Body of pancreas (tissue), 4 donors: ENCODE results near the gene SPRR2F. TPM values are rescaled to one million over a fixed set of nuclear protein-coding genes. Genes with fewer than 3 reads are reported as not detected.
"Not testable (repeated sequence)": the region's sequence is repeated elsewhere in the genome, so short reads cannot be mapped to it uniquely, and the experiment has no call there.

Experiments used
- ATAC-seq: fragments of 150-250 bp; one replicate; pipeline ENCODE4 v1.9.1; 2016
- DNase-seq, 4 donors: peaks; one replicate each; pipeline ENCODE4 v3.0.0-alpha.2; 2019
- H3K27ac ChIP-seq, 4 donors: fragments of 200-600 bp; sonication (generic); 1 replicate in 3 of 4; 2 replicates in 1 of 4; pipeline versions ENCODE4 v1.5.1 to v1.6.1; 2016 to 2019; ENCODE audit warnings: mild to moderate bottlenecking in 1 of 4, mixed read lengths in 1 of 4, moderate library complexity in 1 of 4
- H3K27me3 ChIP-seq, 2 donors: fragments of 200-600 bp; sonication (generic); one replicate each; pipeline ENCODE4 v1.6.0; 2016; ENCODE audit warnings: mild to moderate bottlenecking in 1 of 2
- H3K36me3 ChIP-seq, 2 donors: fragments of 200-600 bp; sonication (generic); replicated peaks in 1 of 2; 2 replicates each; pipeline ENCODE4 v1.5.1; 2016; ENCODE audit warnings: low read depth in 2 of 2; ENCODE audit not compliant: insufficient read depth in 1 of 2
- H3K4me1 ChIP-seq: fragments of 200-600 bp; sonication (generic); one replicate; pipeline ENCODE4 v1.6.0; 2016
- H3K4me3 ChIP-seq, 2 donors: fragments of 200-600 bp; sonication (generic); 1 replicate in 1 of 2; 2 replicates in 1 of 2; pipeline ENCODE4 v1.5.1; 2016 to 2019
- H3K9me3 ChIP-seq, 3 donors: fragments of 200-600 bp; sonication (generic); 1 replicate in 2 of 3; 2 replicates in 1 of 3; pipeline ENCODE4 v1.5.1; 2016
- POLR2A ChIP-seq, 3 donors: fragments of 450-650 bp; IDR thresholded peaks; one replicate each; pipeline ENCODE4 v1.6.1; 2016; ENCODE audit warnings: antibody characterized with exemption in 3 of 3, mild to moderate bottlenecking in 2 of 3
- WGBS, 2 donors: methylation state at CpG; one replicate each; pipeline ENCODE4 v1.1.5; 2017; 5-methylcytosine and 5-hydroxymethylcytosine counted together
- intact Hi-C: fragments of 100-400 bp; cut with DNase I; formaldehyde crosslinking; loops from one replicate; pipeline ENCODE4 v1.15.1; 2023
- total RNA-seq, 2 donors: library from RNA; depleted of rRNA; stranded (reverse); fragments of >200 nt; gene quantifications; one replicate each; pipeline ENCODE4 v1.1.0, GENCODE V29; 2016
- TF ChIP-seq, protein P1 (sequence below), 7 experiments: fragments of 450-650 bp in 4 of 7; fragments of 200-600 bp in 3 of 7; sonication (generic) in 3 of 7; IDR thresholded peaks; one replicate each; pipeline ENCODE4 v1.5.1; 2016 to 2019; ENCODE audit warnings: antibody characterized with exemption in 7 of 7

SPRR2F gene
- total RNA-seq, 2 donors from 2014 or later, result 1.3 TPM; not detected in 1

DNA sequence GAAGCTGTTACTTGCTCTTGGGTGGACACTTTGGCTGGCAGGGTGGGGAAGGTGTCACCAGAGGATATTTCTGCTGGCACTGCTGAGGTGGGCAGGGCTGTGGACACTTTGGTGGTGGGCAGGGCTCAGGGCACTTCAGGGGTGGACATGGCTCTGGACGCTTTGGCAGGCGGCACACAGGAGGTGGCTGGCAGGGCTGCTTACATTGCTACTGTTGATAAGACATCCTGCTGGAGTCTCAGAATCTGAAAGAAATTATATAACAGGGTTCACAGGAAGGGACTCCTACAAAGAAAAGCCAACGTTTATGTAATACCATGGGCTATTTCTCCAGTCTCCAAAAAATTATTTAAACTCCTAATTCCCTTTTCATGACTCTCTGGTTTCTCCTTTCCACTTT lies 27.2 kb upstream of the SPRR2F start:
- H3K4me1 ChIP-seq, result peaks cover 12% of the 10 kb centered on the region
- ATAC-seq (peak; percentile 68), DNase-seq (peak; percentile 27 to 68 (median 39))
- TF ChIP-seq, protein P1, sequence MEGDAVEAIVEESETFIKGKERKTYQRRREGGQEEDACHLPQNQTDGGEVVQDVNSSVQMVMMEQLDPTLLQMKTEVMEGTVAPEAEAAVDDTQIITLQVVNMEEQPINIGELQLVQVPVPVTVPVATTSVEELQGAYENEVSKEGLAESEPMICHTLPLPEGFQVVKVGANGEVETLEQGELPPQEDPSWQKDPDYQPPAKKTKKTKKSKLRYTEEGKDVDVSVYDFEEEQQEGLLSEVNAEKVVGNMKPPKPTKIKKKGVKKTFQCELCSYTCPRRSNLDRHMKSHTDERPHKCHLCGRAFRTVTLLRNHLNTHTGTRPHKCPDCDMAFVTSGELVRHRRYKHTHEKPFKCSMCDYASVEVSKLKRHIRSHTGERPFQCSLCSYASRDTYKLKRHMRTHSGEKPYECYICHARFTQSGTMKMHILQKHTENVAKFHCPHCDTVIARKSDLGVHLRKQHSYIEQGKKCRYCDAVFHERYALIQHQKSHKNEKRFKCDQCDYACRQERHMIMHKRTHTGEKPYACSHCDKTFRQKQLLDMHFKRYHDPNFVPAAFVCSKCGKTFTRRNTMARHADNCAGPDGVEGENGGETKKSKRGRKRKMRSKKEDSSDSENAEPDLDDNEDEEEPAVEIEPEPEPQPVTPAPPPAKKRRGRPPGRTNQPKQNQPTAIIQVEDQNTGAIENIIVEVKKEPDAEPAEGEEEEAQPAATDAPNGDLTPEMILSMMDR (IDR thresholded peaks at IDR 0.05), result no peak
- TF ChIP-seq POLR2A (IDR thresholded peaks at IDR 0.05), result no peak
- H3K36me3 ChIP-seq, result no peaks in the 10 kb centered on the region
- H3K27me3 ChIP-seq, result no peaks in the 10 kb centered on the region
- H3K27ac ChIP-seq, result peak overlapping the region in 2 of 4 donors; percentile 24 to 45
- no peak overlapping the region for H3K4me3 ChIP-seq
- WGBS, 2 donors, result 21 to 31% methylated on average over 3 of the region's 3 CpGs
- intact Hi-C loops, result no loop called here
- no peaks in the 10 kb centered on the region for H3K9me3 ChIP-seq

DNA sequence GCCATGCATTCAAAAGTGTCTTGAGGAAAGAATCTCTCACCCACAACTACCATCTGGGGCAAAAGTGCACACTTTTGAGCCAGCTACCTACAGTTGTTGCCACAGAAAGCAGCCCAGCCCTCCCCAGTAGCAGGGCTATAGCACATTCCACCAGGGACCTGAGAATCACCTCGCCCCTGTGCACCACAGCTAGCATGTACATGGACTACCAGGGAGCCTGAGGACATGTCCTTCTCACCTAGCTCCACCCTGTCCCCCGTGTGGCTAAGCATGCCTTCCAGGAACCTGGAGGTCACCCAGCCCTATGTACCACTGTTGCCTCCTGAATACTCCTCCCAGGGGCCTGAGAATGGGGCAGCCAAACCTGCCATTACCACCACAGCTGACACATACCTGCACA lies 20.4 kb upstream of the SPRR2F start:
- Histone ChIP-seq H3K9me3 (no peaks in the 10 kb centered on the region), H3K27me3 (no peaks in the 10 kb centered on the region), H3K4me1 (no peaks in the 10 kb centered on the region), H3K27ac (no peak overlapping the region), H3K36me3 (no peaks in the 10 kb centered on the region), H3K4me3 (no peak overlapping the region)
- ATAC-seq (no peak), DNase-seq (no peak)
- intact Hi-C loops, result no loop called here
- WGBS, 2 donors, result 86 to 89% methylated on average over 2 of the region's 2 CpGs
- TF ChIP-seq, protein P1 (IDR thresholded peaks at IDR 0.05), result no peak
- no peak for TF ChIP-seq POLR2A (IDR thresholded peaks at IDR 0.05)

DNA sequence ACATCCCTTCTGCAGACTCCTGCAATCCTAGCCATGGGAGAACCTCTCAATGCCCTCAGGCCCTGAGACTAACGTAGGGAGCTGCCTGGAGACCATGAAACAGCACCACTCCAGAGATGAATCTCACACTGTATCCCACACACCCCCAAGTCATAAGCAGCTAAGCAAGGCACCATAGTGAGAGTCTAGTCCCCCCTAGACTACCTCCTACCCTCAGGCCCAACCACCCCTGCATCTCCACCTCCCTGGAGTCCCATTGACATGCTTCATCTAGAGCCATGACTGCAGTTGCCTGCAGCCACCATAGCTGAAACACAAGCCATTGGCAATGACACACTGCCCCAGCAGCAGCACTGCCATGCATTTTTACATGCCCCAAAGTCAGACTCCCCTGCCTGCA lies 20.0 kb upstream of the SPRR2F start:
- H3K4me1 ChIP-seq, result no peaks in the 10 kb centered on the region
- intact Hi-C loops, result no loop called here
- H3K27ac ChIP-seq, result no peak overlapping the region
- H3K4me3 ChIP-seq, result no peak overlapping the region
- H3K9me3 ChIP-seq, result no peaks in the 10 kb centered on the region
- ATAC-seq (no peak), DNase-seq (no peak)
- 93% methylated on average over 1 of the region's 1 CpG; no CpG with 5 or more reads in 1 of the 2 donors for WGBS, 2 donors
- no peaks in the 10 kb centered on the region for H3K27me3 ChIP-seq
- no peaks in the 10 kb centered on the region for H3K36me3 ChIP-seq
- TF ChIP-seq, protein P1 (IDR thresholded peaks at IDR 0.05), result no peak
- no peak for TF ChIP-seq POLR2A (IDR thresholded peaks at IDR 0.05)

DNA sequence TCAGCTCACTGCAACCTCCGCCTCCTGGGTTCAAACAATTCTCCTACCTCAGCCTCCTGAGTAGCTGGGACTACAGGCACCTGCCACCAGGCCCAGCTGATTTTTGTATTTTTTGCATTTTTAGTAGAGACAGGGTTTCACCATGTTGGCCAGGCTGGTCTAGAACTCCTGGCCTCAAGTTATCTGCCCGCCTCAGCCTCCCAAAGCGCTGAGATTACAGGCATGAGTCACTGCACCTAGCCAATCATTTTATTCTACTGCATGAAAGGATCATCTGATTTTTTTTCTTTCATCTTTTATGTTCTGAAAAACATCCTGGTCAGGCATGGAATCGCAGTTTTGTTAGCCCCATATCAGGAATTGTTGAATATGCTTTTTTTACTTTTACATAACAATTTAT lies 15.4 kb upstream of the SPRR2F start:
- ATAC-seq, H3K9me3 ChIP-seq, H3K27ac ChIP-seq, H3K27me3 ChIP-seq, H3K4me1 ChIP-seq, DNase-seq, H3K4me3 ChIP-seq, H3K36me3 ChIP-seq, intact Hi-C loops: not testable (repeated sequence)
- WGBS, 2 donors, result 94 to 95% methylated on average over 4 of the region's 4 CpGs

DNA sequence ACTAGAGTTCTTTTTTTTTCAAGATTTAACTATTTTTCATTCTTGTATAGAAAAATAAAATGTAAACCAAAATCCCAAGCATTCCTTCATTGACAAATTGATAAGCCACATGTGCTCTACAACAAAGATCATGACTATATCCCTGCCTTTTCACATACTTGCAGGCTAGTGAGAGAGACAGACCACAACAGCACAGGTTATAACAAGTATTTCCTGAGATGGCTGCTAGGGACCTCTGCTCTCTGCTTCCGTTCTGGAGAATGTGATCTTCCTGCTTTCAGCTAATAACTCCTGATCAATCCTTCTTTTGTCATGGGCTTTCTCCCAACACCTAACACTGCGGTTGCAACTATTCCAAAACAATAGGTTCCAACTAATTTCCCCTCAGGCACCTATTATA lies 14.0 kb upstream of the SPRR2F start:
- intact Hi-C loops, result no loop called here
- 78 to 82% methylated on average over 2 of the region's 2 CpGs for WGBS, 2 donors
- no peak for DNase-seq
- Histone ChIP-seq H3K27me3 (no peaks in the 10 kb centered on the region), H3K27ac (no peak overlapping the region), H3K36me3 (no peaks in the 10 kb centered on the region), H3K9me3 (no peaks in the 10 kb centered on the region), H3K4me1 (peaks cover 17% of the 10 kb centered on the region), H3K4me3 (no peak overlapping the region)
- ATAC-seq, result no peak
- no peak for TF ChIP-seq POLR2A (IDR thresholded peaks at IDR 0.05)
- TF ChIP-seq, protein P1 (IDR thresholded peaks at IDR 0.05), result no peak
